GM21737 (cell line): Measurements from ENCODE around the gene TLCD4.
"Not testable (repeated sequence)": the region's sequence is repeated elsewhere in the genome, so short reads cannot be mapped to it uniquely, and the experiment has no call there.

Experiments used
- ATAC-seq: cut with Tn5 transposase; IDR thresholded peaks from one replicate; pipeline ENCODE4 v1.9.1; 2021; ENCODE audit warnings: mild to moderate bottlenecking, moderate library complexity; ENCODE audit not compliant: unreplicated experiment

The TLCD4 gene

DNA sequence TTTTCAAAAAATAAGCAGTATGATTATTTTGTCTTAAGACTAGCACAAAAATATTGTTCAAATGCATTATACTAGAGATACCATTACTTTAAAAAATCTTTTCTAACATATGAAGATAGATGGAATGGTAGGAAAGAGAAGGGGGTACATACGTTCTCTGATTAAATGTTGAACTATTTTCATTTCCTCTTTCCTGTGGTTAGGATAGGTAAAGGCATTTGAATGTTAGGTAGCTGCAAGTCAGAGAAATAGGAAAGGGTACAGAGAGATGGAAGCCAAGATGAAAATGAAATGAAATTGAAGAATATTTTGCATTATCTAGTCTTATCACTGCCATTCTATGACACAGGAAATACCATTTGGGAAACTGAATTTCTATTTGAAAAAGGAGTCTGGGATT is 28.3 kb downstream of the TLCD4 start:
- ATAC-seq = no peak

DNA sequence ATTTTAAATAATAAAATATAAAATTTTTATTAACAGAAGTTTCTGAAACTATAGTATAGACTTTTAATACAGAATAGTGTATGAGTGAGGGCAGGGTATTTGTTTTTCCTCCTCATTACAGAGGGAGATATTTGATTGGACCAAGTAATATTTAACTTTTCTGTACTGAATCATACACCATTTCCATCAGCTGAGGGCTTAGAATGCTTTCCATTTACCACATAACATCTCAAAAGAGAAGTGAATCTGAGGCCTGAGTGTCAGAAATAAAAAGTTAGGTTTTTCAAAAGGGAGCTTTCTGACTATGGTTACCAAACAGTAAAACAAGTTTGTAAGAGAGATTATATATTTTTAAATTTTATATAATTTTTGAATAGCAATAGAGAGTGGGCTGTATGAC is 29.5 kb downstream of the TLCD4 start:
- no peak for ATAC-seq

DNA sequence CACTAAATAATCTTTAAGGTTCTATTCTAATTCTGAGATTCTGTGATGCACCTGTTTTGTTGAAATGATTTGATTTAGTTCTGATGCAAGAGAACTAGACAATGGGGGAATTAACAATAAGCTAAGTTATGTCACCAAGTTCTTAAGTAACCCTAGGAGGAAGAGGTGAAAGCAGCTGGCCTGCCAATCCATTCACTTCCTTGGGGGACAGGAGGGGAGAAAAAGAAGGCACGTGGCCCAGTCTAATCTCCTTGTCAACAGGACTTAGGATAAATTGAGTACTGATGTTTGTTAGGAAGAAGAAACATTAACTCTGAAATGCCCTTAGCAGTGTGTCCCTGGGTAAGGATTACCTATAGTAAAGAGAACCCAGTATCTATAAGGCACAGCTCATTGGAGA is 36.9 kb downstream of the TLCD4 start:
- no peak for ATAC-seq

DNA sequence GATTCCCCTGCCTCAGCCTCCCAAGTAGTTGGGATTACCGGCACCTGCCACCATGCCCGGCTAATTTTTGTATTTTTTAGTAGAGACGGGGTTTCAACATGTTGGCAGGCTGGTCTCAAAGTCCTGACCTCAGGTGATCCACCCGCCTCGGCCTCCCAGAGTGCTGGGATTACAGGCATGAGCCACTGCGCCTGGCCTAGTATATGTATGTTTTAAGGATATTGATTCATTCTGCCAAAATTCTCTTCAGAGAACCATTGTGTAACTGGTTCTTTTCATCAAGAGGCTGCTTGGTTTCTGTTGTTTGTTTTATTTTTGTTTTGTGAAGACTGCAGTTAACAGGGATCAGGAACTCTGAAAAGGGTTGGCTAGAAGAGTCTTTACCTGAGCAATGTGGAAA is 48.4 kb downstream of the TLCD4 start:
- ATAC-seq = not testable (repeated sequence)
